ENCODE data around the gene ANXA5.
A peak's percentile ranks its signal among the peaks of the same experiment; 100 is the strongest.

The ANXA5 gene

DNA sequence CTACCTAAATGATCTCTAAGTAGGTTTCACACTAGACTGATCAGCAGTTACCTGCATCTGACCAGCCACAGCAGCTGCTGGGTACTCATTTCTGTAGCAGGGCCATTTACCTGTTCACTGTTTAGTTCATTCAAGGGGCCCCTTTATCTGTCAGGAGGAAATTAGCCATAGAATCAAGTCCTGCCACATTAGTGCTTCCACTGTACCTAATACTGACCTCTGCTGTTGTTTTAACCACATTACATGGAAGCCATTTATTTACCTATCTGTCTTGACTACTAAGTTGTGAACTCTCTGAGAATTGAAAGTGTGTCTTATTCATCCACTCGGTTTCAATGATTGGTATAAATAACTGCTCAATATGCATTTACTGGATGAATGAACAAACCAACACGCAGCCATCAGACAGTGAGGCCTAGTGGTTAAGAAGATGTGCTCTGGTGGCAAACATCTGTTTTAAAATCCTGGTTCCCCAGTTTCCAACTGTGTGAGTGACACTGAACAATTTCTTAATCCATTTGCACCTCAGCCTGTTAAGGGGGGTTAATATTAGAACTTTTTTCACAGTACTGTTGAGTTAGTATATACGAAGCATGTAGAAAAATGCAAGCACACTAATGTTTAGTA is 30.0 kb upstream of the ANXA5 start:
- DNase-seq (ENCODE audit: extremely low read depth, low read depth), result peak; percentile 63
- TF ChIP-seq, protein P1, sequence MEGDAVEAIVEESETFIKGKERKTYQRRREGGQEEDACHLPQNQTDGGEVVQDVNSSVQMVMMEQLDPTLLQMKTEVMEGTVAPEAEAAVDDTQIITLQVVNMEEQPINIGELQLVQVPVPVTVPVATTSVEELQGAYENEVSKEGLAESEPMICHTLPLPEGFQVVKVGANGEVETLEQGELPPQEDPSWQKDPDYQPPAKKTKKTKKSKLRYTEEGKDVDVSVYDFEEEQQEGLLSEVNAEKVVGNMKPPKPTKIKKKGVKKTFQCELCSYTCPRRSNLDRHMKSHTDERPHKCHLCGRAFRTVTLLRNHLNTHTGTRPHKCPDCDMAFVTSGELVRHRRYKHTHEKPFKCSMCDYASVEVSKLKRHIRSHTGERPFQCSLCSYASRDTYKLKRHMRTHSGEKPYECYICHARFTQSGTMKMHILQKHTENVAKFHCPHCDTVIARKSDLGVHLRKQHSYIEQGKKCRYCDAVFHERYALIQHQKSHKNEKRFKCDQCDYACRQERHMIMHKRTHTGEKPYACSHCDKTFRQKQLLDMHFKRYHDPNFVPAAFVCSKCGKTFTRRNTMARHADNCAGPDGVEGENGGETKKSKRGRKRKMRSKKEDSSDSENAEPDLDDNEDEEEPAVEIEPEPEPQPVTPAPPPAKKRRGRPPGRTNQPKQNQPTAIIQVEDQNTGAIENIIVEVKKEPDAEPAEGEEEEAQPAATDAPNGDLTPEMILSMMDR (IDR thresholded peaks at IDR 0.05; ENCODE audit: low read depth, low read length, missing control alignments), result peak; percentile 54

DNA sequence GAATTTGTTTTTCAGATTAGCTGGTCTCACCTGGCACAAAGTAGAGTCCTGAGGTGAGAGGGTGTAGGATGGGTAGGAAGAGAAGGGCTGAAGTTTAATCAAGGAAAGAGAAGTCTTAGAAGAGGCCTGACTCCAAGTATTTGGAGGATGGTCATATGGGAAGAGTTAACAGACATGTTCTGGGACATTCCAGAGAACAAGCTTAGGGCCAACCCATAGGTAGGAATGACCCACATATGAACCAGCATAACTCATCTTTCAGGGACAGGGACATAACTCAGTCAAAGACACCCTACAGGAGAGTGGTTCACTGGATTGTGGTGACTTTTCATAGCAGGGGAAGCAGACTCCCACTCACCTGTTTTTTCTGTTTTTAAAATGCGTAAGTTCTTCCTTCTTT is 27.9 kb upstream of the ANXA5 start:
- TF ChIP-seq, protein P1 (IDR thresholded peaks at IDR 0.05; ENCODE audit: low read depth, low read length, missing control alignments), result no peak
- H3K4me3 ChIP-seq (replicated peaks; ENCODE audit: low read depth, low read length), result no peak overlapping the region
- no peak for DNase-seq (ENCODE audit: extremely low read depth, low read depth)

More for the DNA sequence above, 30.0 kb upstream of the ANXA5 start:
- no peak overlapping the region for H3K4me3 ChIP-seq (replicated peaks; ENCODE audit: low read depth, low read length)

DNA sequence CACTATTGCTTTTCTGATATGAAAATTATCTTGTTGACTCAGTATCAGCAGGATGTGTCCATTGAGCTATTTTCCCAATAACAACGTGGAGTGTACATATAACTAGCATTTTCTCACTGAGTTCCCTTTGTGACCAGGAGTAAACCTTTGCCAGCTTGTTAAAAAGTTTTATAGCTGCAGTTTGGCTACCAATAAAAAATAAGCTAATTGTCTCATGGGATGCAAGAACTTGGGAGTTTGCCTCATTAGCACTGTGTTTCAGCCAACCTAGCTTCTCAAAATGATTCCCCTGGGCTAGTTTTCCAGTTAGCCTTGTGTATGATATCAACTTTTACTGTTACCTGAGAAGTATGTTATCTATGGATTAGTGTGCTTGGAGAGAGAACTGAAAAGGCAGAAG is 24.9 kb upstream of the ANXA5 start:
- TF ChIP-seq, protein P1 (IDR thresholded peaks at IDR 0.05; ENCODE audit: low read depth, low read length, missing control alignments), result no peak
- no peak overlapping the region for H3K4me3 ChIP-seq (replicated peaks; ENCODE audit: low read depth, low read length)
- no peak for DNase-seq (ENCODE audit: extremely low read depth, low read depth)

DNA sequence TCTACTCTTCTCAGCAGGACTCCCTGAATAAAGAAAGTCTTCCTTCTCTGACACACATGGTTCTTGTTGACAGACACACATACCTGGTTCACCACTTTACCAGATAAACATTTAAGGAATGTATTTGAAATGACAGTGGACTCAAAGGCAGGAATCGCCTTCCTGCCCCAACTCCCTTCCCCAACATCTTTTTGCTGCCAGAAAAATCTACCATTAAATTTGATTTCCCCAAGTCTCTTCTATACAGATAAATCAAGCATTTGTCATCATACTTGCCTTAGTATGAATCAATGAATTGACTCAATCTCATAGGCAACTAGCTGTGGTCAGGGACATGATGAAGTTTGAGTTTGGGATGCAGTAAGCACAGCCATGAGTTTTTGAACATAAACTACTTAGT is 23.3 kb upstream of the ANXA5 start:
- no peak overlapping the region for H3K4me3 ChIP-seq (replicated peaks; ENCODE audit: low read depth, low read length)
- DNase-seq (ENCODE audit: extremely low read depth, low read depth), result no peak
- TF ChIP-seq, protein P1 (IDR thresholded peaks at IDR 0.05; ENCODE audit: low read depth, low read length, missing control alignments), result no peak

DNA sequence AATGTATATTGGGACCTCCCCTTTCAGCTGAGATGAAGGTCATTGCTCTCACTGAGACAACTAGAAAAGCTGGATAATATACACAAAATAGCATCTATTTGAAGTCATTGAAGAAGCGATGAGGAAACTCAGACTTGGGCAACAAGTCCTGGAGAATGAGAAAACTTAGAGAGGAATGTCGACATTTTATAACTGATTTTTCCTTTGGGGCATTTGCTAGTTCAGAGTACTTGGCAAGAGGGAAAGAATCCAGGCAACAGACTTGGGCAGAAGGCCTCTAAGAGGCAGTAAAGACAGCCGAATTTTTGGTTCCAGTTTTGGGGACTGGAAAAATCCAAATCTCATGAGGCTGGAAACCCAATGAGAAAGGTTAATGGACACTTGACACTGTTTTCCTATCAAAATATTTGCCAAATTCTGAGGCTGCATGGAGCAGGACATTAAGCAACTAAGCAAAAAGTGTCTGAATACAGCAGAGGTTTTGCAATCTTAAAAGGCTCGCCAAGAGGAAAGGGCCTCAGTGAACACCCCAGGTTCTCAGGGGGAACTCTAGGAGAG is 21.0 kb upstream of the ANXA5 start:
- no peak for DNase-seq (ENCODE audit: extremely low read depth, low read depth)
- TF ChIP-seq, protein P1 (IDR thresholded peaks at IDR 0.05; ENCODE audit: low read depth, low read length, missing control alignments), result no peak
- no peak overlapping the region for H3K4me3 ChIP-seq (replicated peaks; ENCODE audit: low read depth, low read length)

DNA sequence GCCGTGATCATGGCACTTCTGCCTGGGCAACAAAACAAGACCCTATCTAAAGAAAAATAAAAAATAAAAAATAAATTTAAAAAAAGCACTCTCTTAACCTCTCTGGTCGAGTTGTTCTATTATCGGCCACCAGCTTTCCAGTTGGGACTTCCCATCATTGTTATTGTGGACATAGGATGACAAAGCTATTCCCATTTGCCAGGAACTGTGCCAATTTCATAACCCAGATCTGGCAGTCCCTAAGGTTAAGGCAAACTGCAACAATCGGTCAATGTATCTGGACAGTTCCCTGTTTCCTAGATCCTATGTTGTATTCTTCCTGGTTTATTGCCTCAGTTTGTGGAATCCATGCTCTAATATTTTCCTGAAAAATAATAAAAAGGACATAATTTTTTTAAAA is 17.8 kb upstream of the ANXA5 start:
- no peak for DNase-seq (ENCODE audit: extremely low read depth, low read depth)
- TF ChIP-seq, protein P1 (IDR thresholded peaks at IDR 0.05; ENCODE audit: low read depth, low read length, missing control alignments), result no peak
- no peak overlapping the region for H3K4me3 ChIP-seq (replicated peaks; ENCODE audit: low read depth, low read length)

DNA sequence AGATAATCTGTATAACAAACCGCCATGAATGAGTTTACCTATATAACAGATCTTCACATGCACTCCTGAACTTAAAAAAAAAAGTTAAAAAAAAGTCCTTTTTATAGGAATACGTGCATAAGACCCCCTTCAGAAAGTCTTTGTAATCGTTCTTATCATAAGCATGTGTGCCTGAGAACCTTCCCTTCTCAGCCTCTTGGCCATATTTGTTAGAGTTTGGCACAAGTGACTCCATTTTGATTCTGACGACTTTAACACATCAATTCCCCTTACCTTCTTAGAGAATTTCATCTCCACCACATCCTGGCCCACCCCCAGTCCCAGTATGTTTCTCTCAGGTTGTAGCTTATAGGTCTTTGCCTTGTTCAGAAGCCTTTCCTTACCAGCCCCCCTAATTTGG is 16.0 kb upstream of the ANXA5 start:
- no peak for DNase-seq (ENCODE audit: extremely low read depth, low read depth)
- H3K4me3 ChIP-seq (replicated peaks; ENCODE audit: low read depth, low read length), result no peak overlapping the region
- TF ChIP-seq, protein P1 (IDR thresholded peaks at IDR 0.05; ENCODE audit: low read depth, low read length, missing control alignments), result no peak

Measured in HFF-Myc (cell line).